NCI-H1105 (cell line): ENCODE measurements around the gene TMCO5A.

Experiments used
- DNase-seq: peaks from one replicate; lab custom pipeline; 2025; lab: John Stamatoyannopoulos, UW

Gene TMCO5A

GRCh38 chr15:37973856-37974255, 39.4 kb downstream of the TMCO5A start:
- no peak for DNase-seq

GRCh38 chr15:37978231-37978630, 43.8 kb downstream of the TMCO5A start:
- no peak for DNase-seq

- DNase-seq = no peak
These were observed 45.4 kb downstream of the TMCO5A start for GRCh38 chr15:37979671-37980409.

GRCh38 chr15:37981201-37981600, 46.8 kb downstream of the TMCO5A start:
- DNase-seq = no peak

- DNase-seq = no peak
These were observed 47.3 kb downstream of the TMCO5A start for GRCh38 chr15:37981775-37982174.

- no peak for DNase-seq
These were observed 49.9 kb downstream of the TMCO5A start for GRCh38 chr15:37984368-37984767.

- no peak for DNase-seq
These were observed 61.3 kb downstream of the TMCO5A start for GRCh38 chr15:37995461-37996347.
